H9 (cell line): ENCODE results near the gene SPEM3. TPM values are rescaled to one million over a fixed set of nuclear protein-coding genes. Genes with fewer than 3 reads are reported as not detected.

Experiments
- DNase-seq: peaks from one replicate; pipeline ENCODE4 v3.0.0-alpha.2; 2017
- H2AFZ ChIP-seq: one replicate; pipeline ENCODE4 v1.6.1; 2013; ENCODE audit warnings: mild to moderate bottlenecking, low read length, control low read depth, moderate library complexity
- H2AK5ac ChIP-seq: 2 replicates; pipeline ENCODE4 v1.6.1; 2013; ENCODE audit warnings: low read length, control low read depth, mixed read lengths; ENCODE audit not compliant: insufficient read length
- H2BK120ac ChIP-seq: one replicate; pipeline ENCODE4 v1.6.1; 2013; ENCODE audit warnings: low read depth, mild to moderate bottlenecking, low read length, control low read depth, inconsistent platforms; ENCODE audit not compliant: poor library complexity, severe bottlenecking
- H2BK12ac ChIP-seq: 2 replicates; pipeline ENCODE4 v1.6.1; 2013; ENCODE audit warnings: low read length, control low read depth, mixed read lengths, low read depth; ENCODE audit not compliant: insufficient read length
- H2BK15ac ChIP-seq: 2 replicates; pipeline ENCODE4 v1.6.1; 2013; ENCODE audit warnings: low read depth, low read length, control low read depth
- H2BK20ac ChIP-seq: one replicate; pipeline ENCODE4 v1.6.1; 2013; ENCODE audit warnings: low read depth, mild to moderate bottlenecking, low read length, control low read depth, inconsistent platforms; ENCODE audit not compliant: poor library complexity, severe bottlenecking
- H2BK5ac ChIP-seq: 2 replicates; pipeline ENCODE4 v1.6.1; 2013; ENCODE audit warnings: low read length, control low read depth, mixed read lengths; ENCODE audit not compliant: insufficient read length
- H3K14ac ChIP-seq: 2 replicates; pipeline ENCODE4 v1.6.1; 2013; ENCODE audit warnings: low read length, control low read depth; ENCODE audit not compliant: insufficient read depth
- H3K18ac ChIP-seq: 2 replicates; pipeline ENCODE4 v1.6.1; 2013; ENCODE audit warnings: low read depth, mild to moderate bottlenecking, mixed read lengths, low read length, control low read depth; ENCODE audit not compliant: insufficient read length
- H3K23ac ChIP-seq: 2 replicates; pipeline ENCODE4 v1.6.1; 2013; ENCODE audit warnings: low read length, control low read depth, mixed read lengths, low read depth; ENCODE audit not compliant: insufficient read length
- H3K23me2 ChIP-seq: 2 replicates; pipeline ENCODE4 v1.6.1; 2013; ENCODE audit warnings: low read depth, mild to moderate bottlenecking, mixed read lengths, low read length, control low read depth; ENCODE audit not compliant: insufficient read length, poor library complexity, severe bottlenecking
- H3K27ac ChIP-seq: 2 replicates; pipeline ENCODE4 v1.5.1; 2013; ENCODE audit warnings: low read length, control low read depth, mixed read lengths, low read depth; ENCODE audit not compliant: insufficient read length
- H3K27me3 ChIP-seq: 2 replicates; pipeline ENCODE4 v1.6.1; 2013; ENCODE audit warnings: low read length, control low read depth, inconsistent platforms; ENCODE audit not compliant: insufficient read depth
- H3K4ac ChIP-seq: 2 replicates; pipeline ENCODE4 v1.6.1; 2013; ENCODE audit warnings: low read depth, mild to moderate bottlenecking, control low read depth, inconsistent platforms, low read length, moderate library complexity
- H3K4me1 ChIP-seq: 2 replicates; pipeline ENCODE4 v1.6.1; 2013; ENCODE audit warnings: low read length, control low read depth, inconsistent platforms; ENCODE audit not compliant: insufficient read depth
- H3K4me2 ChIP-seq: 2 replicates; pipeline ENCODE4 v1.6.1; 2013; ENCODE audit warnings: low read length, control low read depth, mixed read lengths; ENCODE audit not compliant: insufficient read length, insufficient read depth
- H3K56ac ChIP-seq: 2 replicates; pipeline ENCODE4 v1.6.1; 2013; ENCODE audit warnings: low read depth, mild to moderate bottlenecking, mixed read lengths, low read length, control low read depth; ENCODE audit not compliant: insufficient read length
- H3K79me1 ChIP-seq: 2 replicates; pipeline ENCODE4 v1.6.1; 2013; ENCODE audit warnings: low read depth, mild to moderate bottlenecking, moderate library complexity, low read length, control low read depth, inconsistent platforms; ENCODE audit not compliant: insufficient read depth, poor library complexity, severe bottlenecking
- H3K79me2 ChIP-seq: 2 replicates; pipeline ENCODE4 v1.6.1; 2013; ENCODE audit warnings: low read length, control low read depth, inconsistent platforms; ENCODE audit not compliant: insufficient read depth
- H3K9ac ChIP-seq: 2 replicates; pipeline ENCODE4 v1.6.1; 2013; ENCODE audit warnings: low read length, control low read depth, mixed read lengths; ENCODE audit not compliant: insufficient read length; ENCODE audit errors: extremely low read depth
- H3K9me3 ChIP-seq: one replicate; pipeline ENCODE4 v1.6.1; 2013; ENCODE audit warnings: low read depth, low read length, inconsistent platforms; ENCODE audit not compliant: control insufficient read depth
- H3T11ph ChIP-seq: one replicate; pipeline ENCODE4 v1.6.1; 2013; ENCODE audit warnings: mild to moderate bottlenecking, low read length, control low read depth, inconsistent platforms
- H4K20me1 ChIP-seq: one replicate; pipeline ENCODE4 v1.6.1; 2013; ENCODE audit not compliant: control insufficient read depth, insufficient read length, insufficient read depth
- H4K5ac ChIP-seq: 2 replicates; pipeline ENCODE4 v1.6.1; 2013; ENCODE audit warnings: low read depth, mild to moderate bottlenecking, mixed read lengths, low read length, control low read depth; ENCODE audit not compliant: insufficient read length
- H4K8ac ChIP-seq: replicated peaks from 2 replicates; pipeline ENCODE4 v1.6.1; 2013; ENCODE audit warnings: low read length, control low read depth, mixed read lengths, low read depth; ENCODE audit not compliant: insufficient read length
- H4K91ac ChIP-seq: 2 replicates; pipeline ENCODE4 v1.6.1; 2013; ENCODE audit warnings: low read depth, mild to moderate bottlenecking, moderate library complexity, mixed read lengths, low read length, control low read depth; ENCODE audit not compliant: insufficient read length
- H3K27ac Mint-ChIP-seq, 3 experiments: 2 replicates in 2 of 3; 3 replicates in 1 of 3; pipeline ENCODE4 v1.8.0; 2020 to 2021; ENCODE audit warnings: mixed read lengths in 3 of 3, mild to moderate bottlenecking in 1 of 3, moderate library complexity in 1 of 3
- H3K27me3 Mint-ChIP-seq: 2 replicates; pipeline ENCODE4 v1.8.0; 2021; ENCODE audit warnings: low read depth, mild to moderate bottlenecking, moderate library complexity, mixed read lengths
- H3K36me3 Mint-ChIP-seq, 3 experiments: 2 replicates in 2 of 3; 3 replicates in 1 of 3; pipeline ENCODE4 v1.8.0; 2020 to 2021; ENCODE audit warnings: low read depth in 3 of 3, mixed read lengths in 3 of 3; ENCODE audit not compliant: insufficient read depth in 1 of 3
- H3K4me1 Mint-ChIP-seq, 2 experiments: 2 replicates each; pipeline ENCODE4 v1.8.0; 2020; ENCODE audit warnings: mixed read lengths in 2 of 2
- H3K4me3 Mint-ChIP-seq, 2 experiments: 2 replicates in 1 of 2; 3 replicates in 1 of 2; pipeline ENCODE4 v1.8.0; 2020 to 2021; ENCODE audit warnings: mild to moderate bottlenecking in 2 of 2, mixed read lengths in 2 of 2, moderate library complexity in 1 of 2
- H3K9me3 Mint-ChIP-seq, 2 experiments: 2 replicates in 1 of 2; 3 replicates in 1 of 2; pipeline ENCODE4 v1.8.0; 2020; ENCODE audit warnings: mild to moderate bottlenecking in 2 of 2, mixed read lengths in 2 of 2, moderate library complexity in 1 of 2
- WGBS: extraction: QIAGEN DNeasy Blood & Tissue Kit; methylation state at CpG from one replicate; pipeline ENCODE4 v1.1.7; 2013; ENCODE audit warnings: missing lambda C conversion rate, low lambda C conversion rate, mixed read lengths; ENCODE audit not compliant: insufficient read length; ENCODE audit errors: extremely low coverage; 5-methylcytosine and 5-hydroxymethylcytosine counted together
- total RNA-seq: library from RNA; stranded (reverse); gene quantifications from 2 replicates; pipeline ENCODE4 v1.2.1, GENCODE V29; 2021
- TF ChIP-seq, protein P1 (sequence below): fragments of 200-600 bp; sonication (generic); conservative IDR thresholded peaks from 3 replicates; pipeline ENCODE4 v1.8.0; 2021; ENCODE audit warnings: antibody characterized with exemption, mild to moderate bottlenecking

SPEM3 gene
- total RNA-seq, 1 experiment from 2014 or later: not detected

GRCh38 chr17:7427549-7427948 is 1.1 kb upstream of the SPEM3 start:
- no peak overlapping the region for H2AFZ ChIP-seq
- no peak overlapping the region for H4K91ac ChIP-seq
- Mint-ChIP-seq H3K27me3 (peaks cover 17% of the 10 kb centered on the region), H3K9me3 (no peaks in the 10 kb centered on the region; a peak in 1 of 5 replicates), H3K4me3 (no peak overlapping the region), H3K4me1 (no peaks in the 10 kb centered on the region), H3K27ac (no peak overlapping the region), H3K36me3 (no peaks in the 10 kb centered on the region)
- no peak overlapping the region for H3K56ac ChIP-seq
- H2BK20ac ChIP-seq: no peak overlapping the region
- no peak overlapping the region for H3K4ac ChIP-seq
- no CpG with 5 or more reads among the region's 7 CpGs for WGBS
- no peak overlapping the region for H4K5ac ChIP-seq
- no peak overlapping the region for H4K8ac ChIP-seq
- H3K23me2 ChIP-seq: no peaks in the 10 kb centered on the region
- H4K20me1 ChIP-seq: no peaks in the 10 kb centered on the region
- no peaks in the 10 kb centered on the region for H3K4me1 ChIP-seq
- H3K27ac ChIP-seq: no peak overlapping the region
- no peaks in the 10 kb centered on the region; the same call in 1 of the 2 replicates for H3K27me3 ChIP-seq
- no peak overlapping the region for H2AK5ac ChIP-seq
- no peaks in the 10 kb centered on the region for H3K79me2 ChIP-seq
- no peak overlapping the region for H3K4me2 ChIP-seq
- H3K18ac ChIP-seq: no peak overlapping the region
- TF ChIP-seq, protein P1, sequence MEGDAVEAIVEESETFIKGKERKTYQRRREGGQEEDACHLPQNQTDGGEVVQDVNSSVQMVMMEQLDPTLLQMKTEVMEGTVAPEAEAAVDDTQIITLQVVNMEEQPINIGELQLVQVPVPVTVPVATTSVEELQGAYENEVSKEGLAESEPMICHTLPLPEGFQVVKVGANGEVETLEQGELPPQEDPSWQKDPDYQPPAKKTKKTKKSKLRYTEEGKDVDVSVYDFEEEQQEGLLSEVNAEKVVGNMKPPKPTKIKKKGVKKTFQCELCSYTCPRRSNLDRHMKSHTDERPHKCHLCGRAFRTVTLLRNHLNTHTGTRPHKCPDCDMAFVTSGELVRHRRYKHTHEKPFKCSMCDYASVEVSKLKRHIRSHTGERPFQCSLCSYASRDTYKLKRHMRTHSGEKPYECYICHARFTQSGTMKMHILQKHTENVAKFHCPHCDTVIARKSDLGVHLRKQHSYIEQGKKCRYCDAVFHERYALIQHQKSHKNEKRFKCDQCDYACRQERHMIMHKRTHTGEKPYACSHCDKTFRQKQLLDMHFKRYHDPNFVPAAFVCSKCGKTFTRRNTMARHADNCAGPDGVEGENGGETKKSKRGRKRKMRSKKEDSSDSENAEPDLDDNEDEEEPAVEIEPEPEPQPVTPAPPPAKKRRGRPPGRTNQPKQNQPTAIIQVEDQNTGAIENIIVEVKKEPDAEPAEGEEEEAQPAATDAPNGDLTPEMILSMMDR: no peak
- no peaks in the 10 kb centered on the region for H3K79me1 ChIP-seq
- no peak for DNase-seq
- no peak overlapping the region for H3K9ac ChIP-seq
- no peak overlapping the region; the same call in 1 of the 2 replicates for H3K14ac ChIP-seq
- H3T11ph ChIP-seq: no peak overlapping the region
- H2BK15ac ChIP-seq: no peak overlapping the region
- no peaks in the 10 kb centered on the region for H3K9me3 ChIP-seq
- no peak overlapping the region for H2BK12ac ChIP-seq
- no peak overlapping the region for H3K23ac ChIP-seq
- H2BK120ac ChIP-seq: no peak overlapping the region
- no peak overlapping the region for H2BK5ac ChIP-seq
